Activated CD8-positive, alpha-beta T cell treated with anti-CD3 and anti-CD28 coated beads, Interleukin-2, amount 10 ng/mL, durations not matched to agents 7 days and 5 days (primary cell): ENCODE results near the gene CELF4. TPM values are rescaled to one million over a fixed set of nuclear protein-coding genes. Genes with fewer than 3 reads are reported as not detected.

Experiments
- ATAC-seq: fragments of 150-1000 bp; cut with Tn5 transposase; one replicate; pipeline ENCODE4 v1.10.0; 2021; ENCODE audit warnings: moderate library complexity
- CTCF ChIA-PET: fragments of 350-600 bp; sonication (Branson Sonifier 250); formaldehyde crosslinking; loops from one replicate; lab custom pipeline; 2021; ENCODE audit warnings: antibody characterized with exemption; lab: Charles Lee
- POLR2A ChIA-PET: fragments of 350-600 bp; sonication (Branson Sonifier 250); formaldehyde crosslinking; loops from one replicate; lab custom pipeline; 2021; ENCODE audit warnings: antibody characterized with exemption; lab: Charles Lee
- DNase-seq: peaks from one replicate; pipeline ENCODE4 v3.0.0-alpha.2; 2020
- H3K27ac Mint-ChIP-seq: one replicate; pipeline ENCODE4 v1.8.0; 2021; ENCODE audit warnings: mild to moderate bottlenecking, mixed read lengths
- H3K27me3 Mint-ChIP-seq: one replicate; pipeline ENCODE4 v1.8.0; 2021; ENCODE audit warnings: low read depth, mixed read lengths
- H3K36me3 Mint-ChIP-seq: one replicate; pipeline ENCODE4 v1.8.0; 2021; ENCODE audit warnings: low read depth, mixed read lengths
- H3K4me1 Mint-ChIP-seq: one replicate; pipeline ENCODE4 v1.8.0; 2021; ENCODE audit warnings: low read depth, mixed read lengths
- H3K4me3 Mint-ChIP-seq: one replicate; pipeline ENCODE4 v1.8.0; 2021; ENCODE audit warnings: mild to moderate bottlenecking, mixed read lengths
- H3K9me3 Mint-ChIP-seq: one replicate; pipeline ENCODE4 v1.8.0; 2022; ENCODE audit warnings: mixed read lengths; ENCODE audit not compliant: insufficient read depth
- total RNA-seq, 2 experiments: library from RNA; stranded (reverse); gene quantifications; one replicate each; pipeline ENCODE4 v1.2.3, GENCODE V29; 2021

CELF4 gene
- total RNA-seq, 2 experiments from 2014 or later: not detected

GRCh38 chr18:37275237-37275741 lies 290.3 kb downstream of the CELF4 start:
- H3K4me3 Mint-ChIP-seq: no peak overlapping the region
- H3K36me3 Mint-ChIP-seq: no peaks in the 10 kb centered on the region
- CTCF ChIA-PET: no interaction called here
- peaks cover 11% of the 10 kb centered on the region for H3K27me3 Mint-ChIP-seq
- no peak overlapping the region for H3K27ac Mint-ChIP-seq
- ATAC-seq (no peak), DNase-seq (no peak)
- POLR2A ChIA-PET: no interaction called here
- H3K4me1 Mint-ChIP-seq: no peaks in the 10 kb centered on the region
- H3K9me3 Mint-ChIP-seq: no peaks in the 10 kb centered on the region

- no peak overlapping the region for H3K4me3 Mint-ChIP-seq
- CTCF ChIA-PET: no interaction called here
- no peaks in the 10 kb centered on the region for H3K36me3 Mint-ChIP-seq
- H3K4me1 Mint-ChIP-seq: no peaks in the 10 kb centered on the region
- no peak for DNase-seq
- ATAC-seq: no peak
- no peak overlapping the region for H3K27ac Mint-ChIP-seq
- POLR2A ChIA-PET: no interaction called here
- peaks cover 11% of the 10 kb centered on the region for H3K27me3 Mint-ChIP-seq
- H3K9me3 Mint-ChIP-seq: no peaks in the 10 kb centered on the region
These were observed 291.0 kb downstream of the CELF4 start for GRCh38 chr18:37274309-37275236.

- CTCF ChIA-PET: no interaction called here
- DNase-seq (no peak), ATAC-seq (no peak)
- POLR2A ChIA-PET: no interaction called here
- no peaks in the 10 kb centered on the region for H3K36me3 Mint-ChIP-seq
- no peaks in the 10 kb centered on the region for H3K9me3 Mint-ChIP-seq
- no peak overlapping the region for H3K27ac Mint-ChIP-seq
- H3K4me1 Mint-ChIP-seq: no peaks in the 10 kb centered on the region
- H3K27me3 Mint-ChIP-seq: peaks cover 11% of the 10 kb centered on the region
- no peak overlapping the region for H3K4me3 Mint-ChIP-seq
These were observed 292.8 kb downstream of the CELF4 start for GRCh38 chr18:37272841-37273240.

GRCh38 chr18:37272226-37272625 lies 293.4 kb downstream of the CELF4 start:
- Mint-ChIP-seq H3K36me3 (no peaks in the 10 kb centered on the region), H3K4me1 (no peaks in the 10 kb centered on the region), H3K9me3 (no peaks in the 10 kb centered on the region), H3K4me3 (no peak overlapping the region), H3K27me3 (peaks cover 11% of the 10 kb centered on the region), H3K27ac (no peak overlapping the region)
- no peak for DNase-seq
- ChIA-PET POLR2A (no interaction called here), CTCF (no interaction called here)
- ATAC-seq: no peak

GRCh38 chr18:37270666-37271052 lies 294.9 kb downstream of the CELF4 start:
- DNase-seq (no peak), ATAC-seq (no peak)
- Mint-ChIP-seq H3K36me3 (no peaks in the 10 kb centered on the region), H3K4me3 (no peak overlapping the region), H3K27ac (no peak overlapping the region), H3K4me1 (no peaks in the 10 kb centered on the region), H3K27me3 (peaks cover 6% of the 10 kb centered on the region), H3K9me3 (no peaks in the 10 kb centered on the region)
- CTCF ChIA-PET: no interaction called here
- POLR2A ChIA-PET: no interaction called here

GRCh38 chr18:37270038-37270665 lies 295.4 kb downstream of the CELF4 start:
- Mint-ChIP-seq H3K4me3 (no peak overlapping the region), H3K4me1 (no peaks in the 10 kb centered on the region), H3K27ac (no peak overlapping the region), H3K9me3 (no peaks in the 10 kb centered on the region), H3K27me3 (peaks cover 3% of the 10 kb centered on the region), H3K36me3 (no peaks in the 10 kb centered on the region)
- ATAC-seq (no peak), DNase-seq (peak; percentile 61)
- ChIA-PET CTCF (no interaction called here), POLR2A (no interaction called here)

GRCh38 chr18:37266290-37266689 lies 299.3 kb downstream of the CELF4 start:
- POLR2A ChIA-PET: no interaction called here
- DNase-seq: no peak
- Mint-ChIP-seq H3K36me3 (no peaks in the 10 kb centered on the region), H3K27me3 (no peaks in the 10 kb centered on the region), H3K27ac (no peak overlapping the region), H3K4me3 (no peak overlapping the region), H3K4me1 (no peaks in the 10 kb centered on the region), H3K9me3 (no peaks in the 10 kb centered on the region)
- no peak for ATAC-seq
- CTCF ChIA-PET: no interaction called here

GRCh38 chr18:37265382-37265781 lies 300.2 kb downstream of the CELF4 start:
- Mint-ChIP-seq H3K4me3 (no peak overlapping the region), H3K27ac (no peak overlapping the region), H3K36me3 (no peaks in the 10 kb centered on the region), H3K9me3 (no peaks in the 10 kb centered on the region), H3K27me3 (no peaks in the 10 kb centered on the region), H3K4me1 (no peaks in the 10 kb centered on the region)
- CTCF ChIA-PET: no interaction called here
- no peak for DNase-seq
- POLR2A ChIA-PET: no interaction called here
- ATAC-seq: no peak

GRCh38 chr18:37264956-37265355 lies 300.6 kb downstream of the CELF4 start:
- Mint-ChIP-seq H3K27ac (no peak overlapping the region), H3K4me1 (no peaks in the 10 kb centered on the region), H3K9me3 (no peaks in the 10 kb centered on the region), H3K27me3 (no peaks in the 10 kb centered on the region), H3K4me3 (no peak overlapping the region), H3K36me3 (no peaks in the 10 kb centered on the region)
- DNase-seq (no peak), ATAC-seq (no peak)
- POLR2A ChIA-PET: no interaction called here
- CTCF ChIA-PET: no interaction called here

- Mint-ChIP-seq H3K27me3 (peaks cover 4% of the 10 kb centered on the region), H3K36me3 (no peaks in the 10 kb centered on the region), H3K4me1 (no peaks in the 10 kb centered on the region), H3K27ac (no peak overlapping the region), H3K9me3 (no peaks in the 10 kb centered on the region), H3K4me3 (no peak overlapping the region)
- CTCF ChIA-PET: no interaction called here
- ATAC-seq (no peak), DNase-seq (no peak)
- POLR2A ChIA-PET: no interaction called here
These were observed 303.6 kb downstream of the CELF4 start for GRCh38 chr18:37261988-37262387.

GRCh38 chr18:37261246-37261840 lies 304.3 kb downstream of the CELF4 start:
- CTCF ChIA-PET: no interaction called here
- ATAC-seq (no peak), DNase-seq (no peak)
- Mint-ChIP-seq H3K4me1 (no peaks in the 10 kb centered on the region), H3K27me3 (peaks cover 4% of the 10 kb centered on the region), H3K4me3 (no peak overlapping the region), H3K27ac (no peak overlapping the region), H3K36me3 (no peaks in the 10 kb centered on the region), H3K9me3 (no peaks in the 10 kb centered on the region)
- POLR2A ChIA-PET: no interaction called here
